CD4-positive, alpha-beta T cell treated with Interferon gamma for 1 hour (primary cell): ENCODE data around the gene EME2.
A peak's percentile ranks its signal among the peaks of the same experiment; 100 is the strongest.
"Not testable (repeated sequence)": the region's sequence is repeated elsewhere in the genome, so short reads cannot be mapped to it uniquely, and the experiment has no call there.

Source experiments
- DNase-seq: peaks from one replicate; pipeline ENCODE4 v3.0.0-alpha.2; 2020

Gene EME2, protein sequence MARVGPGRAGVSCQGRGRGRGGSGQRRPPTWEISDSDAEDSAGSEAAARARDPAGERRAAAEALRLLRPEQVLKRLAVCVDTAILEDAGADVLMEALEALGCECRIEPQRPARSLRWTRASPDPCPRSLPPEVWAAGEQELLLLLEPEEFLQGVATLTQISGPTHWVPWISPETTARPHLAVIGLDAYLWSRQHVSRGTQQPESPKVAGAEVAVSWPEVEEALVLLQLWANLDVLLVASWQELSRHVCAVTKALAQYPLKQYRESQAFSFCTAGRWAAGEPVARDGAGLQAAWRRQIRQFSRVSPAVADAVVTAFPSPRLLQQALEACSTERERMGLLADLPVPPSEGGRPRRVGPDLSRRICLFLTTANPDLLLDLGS

DNA sequence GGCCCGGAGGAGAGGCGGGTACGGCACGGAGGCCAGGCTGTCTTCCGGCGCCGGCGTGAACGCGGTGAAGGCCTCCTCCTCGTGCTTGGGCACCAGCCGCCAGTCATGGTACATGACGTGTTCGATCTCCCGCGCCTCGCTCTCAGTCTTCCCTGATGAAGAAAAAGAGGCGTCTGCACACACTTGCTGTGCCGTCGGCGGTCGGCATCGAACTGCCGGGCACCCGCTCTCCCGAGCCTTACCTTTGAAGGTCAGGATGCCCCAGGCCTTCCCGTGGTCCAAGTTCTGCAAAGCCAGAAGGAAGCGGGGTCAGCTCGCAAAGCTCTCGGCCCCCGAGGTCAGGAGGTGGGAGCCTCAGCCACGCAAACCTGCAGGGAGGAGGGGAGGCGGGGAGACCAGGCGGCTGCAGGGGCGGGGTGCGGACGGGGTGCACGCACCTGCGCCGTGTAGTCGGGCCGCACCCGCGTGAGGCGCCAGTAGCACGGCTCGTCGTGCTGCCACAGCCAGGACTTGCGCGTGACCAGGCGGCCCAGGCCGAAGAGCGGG is at the start of gene EME2:
Gene EME2, plus strand, starts transcription at position 449 of the 546 bp plus-strand sequence. CDS start 418 bp downstream, outside the sequence.
- no peak for DNase-seq

DNA sequence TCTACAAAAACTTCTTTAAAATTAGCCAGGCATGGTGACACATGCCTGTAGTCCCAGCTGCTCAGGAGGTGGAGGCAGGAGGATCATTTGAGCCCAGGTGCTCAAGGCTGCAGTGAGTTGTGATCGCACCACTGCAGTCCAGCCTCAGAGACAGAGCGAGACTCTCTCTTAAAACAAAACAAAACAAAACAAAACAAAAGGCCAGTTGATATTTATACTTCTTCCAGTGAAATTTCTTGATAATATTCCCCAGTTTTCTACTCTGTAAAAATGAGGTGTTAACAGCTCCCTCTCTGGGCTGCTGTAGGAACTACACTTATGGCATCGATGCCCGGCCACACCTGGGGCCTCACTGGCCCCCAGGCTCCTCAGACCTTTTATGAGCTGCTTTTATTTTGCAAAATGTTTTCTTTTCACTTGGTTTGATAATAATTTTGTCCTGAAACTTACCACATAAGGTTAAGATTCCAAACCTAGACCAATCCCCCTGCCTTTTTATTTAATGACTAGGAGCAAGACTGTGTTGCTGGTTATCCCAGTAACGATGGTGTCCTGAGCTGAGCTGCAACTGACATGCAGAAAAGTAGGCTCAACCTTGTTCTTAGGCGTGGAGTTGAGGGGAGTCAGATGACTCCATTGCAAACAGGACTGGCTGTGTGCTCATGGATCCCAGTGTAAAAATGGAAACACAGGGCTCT is 49.0 kb upstream of the EME2 start:
- peak; percentile 17 for DNase-seq

DNA sequence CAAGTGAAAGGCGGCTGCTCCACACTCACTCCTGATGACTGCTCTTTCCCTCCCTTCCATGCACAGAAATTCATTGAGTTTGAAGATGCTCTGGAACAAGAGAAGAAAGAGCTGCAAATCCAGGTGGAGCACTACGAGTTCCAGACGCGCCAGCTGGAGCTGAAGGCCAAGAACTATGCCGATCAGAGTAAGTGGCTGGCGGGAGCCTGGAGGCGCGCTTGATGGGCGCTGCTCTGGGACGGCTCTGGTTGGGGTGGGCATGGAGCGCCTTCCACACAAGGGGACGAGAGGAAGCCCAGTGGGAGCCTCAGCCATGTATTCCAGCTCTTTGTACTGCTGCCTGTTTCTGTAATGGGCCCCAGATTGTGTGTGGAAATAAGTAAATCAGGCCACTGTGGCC is 48.1 kb upstream of the EME2 start:
- DNase-seq: no peak

DNA sequence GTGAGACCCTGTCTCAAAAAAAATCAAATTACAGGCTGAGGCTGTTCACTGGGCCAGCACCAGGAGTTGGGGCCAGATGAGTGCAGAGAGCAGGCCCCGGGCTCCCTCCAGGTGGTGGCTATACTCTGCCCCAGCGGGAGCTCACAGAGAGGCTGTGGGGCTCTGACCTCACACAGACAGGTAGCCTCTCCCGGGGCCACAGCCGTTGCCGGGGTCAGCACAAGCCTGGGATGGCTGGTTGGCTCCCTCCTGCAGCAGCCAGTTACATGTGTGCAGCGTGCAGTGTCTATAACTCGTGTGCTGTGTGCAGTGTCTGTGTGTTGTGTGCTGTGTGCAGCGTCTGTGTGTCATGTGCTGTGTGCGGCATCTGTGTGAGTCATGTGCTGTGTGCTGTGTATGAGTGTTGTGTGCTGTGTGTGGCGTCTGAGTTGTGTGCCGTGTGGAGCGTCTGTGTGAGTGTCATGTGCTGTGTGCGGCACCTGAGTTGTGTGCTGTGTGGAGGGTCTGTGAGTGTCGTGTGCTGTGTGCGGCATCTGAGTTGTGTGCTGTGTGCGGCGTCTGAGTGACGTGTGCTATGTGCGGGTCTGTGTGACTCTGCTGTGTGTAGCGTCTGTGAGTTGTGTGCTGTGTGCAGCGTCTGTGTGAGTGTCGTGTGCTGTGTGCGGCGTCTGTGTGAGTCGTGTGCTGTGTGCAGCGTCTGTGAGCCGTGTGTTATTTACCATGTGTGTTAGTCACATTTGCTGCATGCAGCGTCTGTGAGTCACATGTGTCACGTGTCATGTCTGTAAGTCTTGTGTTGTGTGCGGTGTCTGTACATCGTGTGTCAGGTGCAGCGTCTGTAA is 45.7 kb upstream of the EME2 start:
- DNase-seq: no peak

DNA sequence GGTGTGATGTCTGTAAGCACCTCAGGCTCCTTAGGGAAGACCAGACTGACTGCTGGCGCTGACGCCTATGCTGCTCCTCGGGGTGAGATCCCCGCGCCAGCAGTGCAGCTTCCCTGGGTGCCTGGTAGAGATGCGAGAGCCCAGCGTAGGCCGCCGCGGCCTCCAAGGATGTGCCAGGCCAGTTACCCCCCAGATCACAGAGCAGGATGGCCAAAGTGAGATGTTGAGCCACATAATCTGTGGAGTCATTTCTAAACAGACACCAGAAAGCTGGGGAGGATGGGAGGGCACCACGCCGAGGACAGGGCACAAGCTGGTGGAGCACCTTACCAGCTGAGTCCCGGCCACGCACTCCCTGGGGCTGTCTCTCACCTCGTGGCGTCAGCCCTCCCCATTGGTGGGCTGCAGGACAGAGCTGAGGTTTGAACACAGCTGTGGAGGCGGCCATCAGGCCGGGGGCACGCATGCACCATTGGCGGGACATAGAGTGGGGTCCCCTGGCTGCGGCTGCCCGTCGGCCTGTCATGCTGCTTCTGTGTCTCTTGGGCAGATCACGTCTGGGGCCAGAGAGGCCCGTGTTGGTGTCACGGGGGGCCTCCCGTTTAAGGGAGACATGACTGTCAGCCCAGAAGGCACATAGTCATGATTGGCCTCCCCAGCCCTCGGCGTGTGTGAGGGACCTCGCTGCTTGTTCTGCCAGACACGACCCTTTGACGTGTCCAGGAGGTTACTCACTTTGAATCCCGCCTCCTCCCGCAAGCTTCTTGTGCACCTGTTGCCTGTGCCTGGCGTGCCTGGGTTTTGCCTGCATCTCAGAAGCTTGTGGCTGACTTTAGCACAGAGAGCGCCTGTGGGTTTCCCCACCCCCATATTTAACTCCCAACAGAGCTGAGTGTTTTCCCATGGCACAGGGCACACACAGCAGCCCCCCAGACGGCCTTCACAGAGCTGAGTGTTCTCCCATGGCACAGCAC is 44.7 kb upstream of the EME2 start:
- DNase-seq: no peak

DNA sequence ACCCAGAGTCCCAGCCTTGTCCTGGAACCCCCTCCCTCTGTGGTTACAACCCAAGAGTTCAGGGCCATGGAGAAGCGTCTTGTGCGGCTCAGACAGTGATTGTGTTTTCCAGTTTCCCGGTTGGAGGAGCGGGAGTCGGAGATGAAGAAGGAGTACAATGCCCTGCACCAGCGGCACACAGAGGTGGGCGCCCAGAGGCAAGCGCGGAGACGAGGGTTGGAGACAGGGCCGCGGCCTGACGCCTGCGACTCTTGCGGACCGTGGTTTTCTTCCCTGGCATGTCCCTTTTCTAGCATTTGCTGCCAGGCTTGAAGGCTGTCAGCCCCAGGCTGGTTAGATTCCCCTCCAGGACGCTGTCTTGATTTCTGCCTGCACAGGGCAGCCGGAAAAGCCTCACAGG is 43.6 kb upstream of the EME2 start:
- no peak for DNase-seq

DNA sequence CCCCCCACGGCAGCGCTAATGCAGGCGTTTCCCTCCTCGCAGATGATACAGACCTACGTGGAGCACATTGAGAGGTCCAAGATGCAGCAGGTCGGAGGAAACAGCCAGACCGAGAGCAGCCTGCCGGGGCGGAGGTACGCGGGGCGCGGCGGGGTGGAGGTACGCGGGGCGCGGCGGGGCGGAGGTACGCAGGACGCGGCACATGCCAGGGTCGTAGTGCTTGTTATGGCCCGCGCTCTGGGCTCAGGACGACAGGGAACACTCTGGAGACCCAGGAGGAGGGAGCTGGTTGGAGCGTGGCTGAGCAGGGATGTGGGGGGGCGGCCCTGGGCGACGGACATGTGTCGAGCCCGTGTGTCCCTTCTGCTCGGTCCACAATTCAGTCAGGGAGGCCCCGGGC is 43.2 kb upstream of the EME2 start:
- no peak for DNase-seq

DNA sequence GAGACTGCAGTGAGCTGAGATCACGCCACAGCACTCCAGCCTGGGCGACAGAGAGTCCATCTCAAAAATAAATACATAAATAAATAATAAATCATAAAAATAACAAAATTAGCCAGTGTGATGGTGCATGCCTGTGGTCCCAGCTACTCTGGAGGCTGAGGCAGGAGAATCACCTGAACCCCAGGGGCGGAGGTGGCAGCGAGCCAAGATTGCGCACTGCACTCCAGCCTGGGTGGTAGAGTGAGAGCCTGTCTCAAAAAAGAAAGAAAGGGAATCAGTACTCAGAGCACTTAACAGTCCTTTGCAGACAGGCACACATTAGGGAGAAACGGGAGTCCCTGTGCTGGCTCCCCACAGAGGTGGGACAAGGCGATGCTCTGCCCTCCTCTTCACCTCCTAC is 41.5 kb upstream of the EME2 start:
- DNase-seq: no peak

DNA sequence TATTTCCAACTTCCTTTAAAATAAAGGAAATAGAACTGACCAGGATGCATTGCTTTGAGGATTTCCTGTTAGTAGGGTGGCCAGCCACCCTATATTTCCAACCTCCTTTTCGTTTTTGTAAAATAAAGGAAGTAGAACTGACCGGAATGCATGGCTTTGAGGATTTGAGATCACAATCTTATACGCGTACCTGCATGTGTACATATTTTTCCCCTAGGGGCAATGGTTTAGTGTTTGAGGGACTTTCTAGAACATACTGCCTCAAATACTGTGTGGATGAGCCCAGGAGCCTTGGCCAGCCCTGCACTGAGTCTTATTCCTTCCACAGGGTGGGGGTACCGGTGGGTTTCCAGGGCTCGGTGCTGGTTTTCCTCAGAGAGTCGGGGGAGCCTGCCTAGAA is 41.0 kb upstream of the EME2 start:
- DNase-seq: no peak

DNA sequence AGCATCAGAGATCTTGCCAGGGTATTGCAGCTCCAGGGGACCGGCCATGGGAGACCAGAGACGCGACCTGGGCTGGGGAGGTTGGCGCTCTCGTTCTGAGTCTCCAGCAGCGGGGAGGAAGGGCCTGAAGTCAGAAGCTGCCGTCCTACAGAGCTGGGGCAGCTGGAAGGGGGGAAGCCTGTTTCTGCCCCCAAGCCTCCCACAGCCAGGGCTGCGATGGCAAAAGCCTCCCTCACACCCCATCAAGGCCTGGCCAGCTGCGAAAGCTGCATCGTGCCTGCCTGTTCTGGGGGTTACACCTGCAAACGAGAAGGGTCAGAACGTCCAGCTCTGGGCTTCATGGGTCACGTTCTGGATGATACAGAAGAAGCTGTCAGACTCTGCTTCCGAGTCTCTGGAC is 40.5 kb upstream of the EME2 start:
- no peak for DNase-seq

DNA sequence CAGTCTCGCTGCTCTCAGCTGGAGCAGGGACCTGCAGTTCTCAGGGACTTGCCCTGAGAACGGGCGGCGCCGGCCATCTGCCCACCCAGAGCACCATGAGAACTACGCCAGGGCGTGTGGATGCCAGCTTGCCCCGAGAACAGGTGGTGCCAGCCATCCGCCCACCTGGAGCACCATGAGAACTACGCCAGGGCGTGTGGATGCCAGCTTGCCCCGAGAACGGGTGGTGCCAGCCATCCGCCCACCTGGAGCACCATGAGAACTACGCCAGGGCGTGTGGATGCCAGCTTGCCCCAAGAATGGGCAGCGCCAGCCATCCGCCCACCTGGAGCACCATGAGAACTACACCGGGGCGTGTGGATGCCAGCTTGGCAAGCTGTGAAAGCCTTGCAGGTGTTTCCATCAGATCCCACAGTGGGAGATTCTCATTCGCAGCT is 40.0 kb upstream of the EME2 start:
- DNase-seq: not testable (repeated sequence)

DNA sequence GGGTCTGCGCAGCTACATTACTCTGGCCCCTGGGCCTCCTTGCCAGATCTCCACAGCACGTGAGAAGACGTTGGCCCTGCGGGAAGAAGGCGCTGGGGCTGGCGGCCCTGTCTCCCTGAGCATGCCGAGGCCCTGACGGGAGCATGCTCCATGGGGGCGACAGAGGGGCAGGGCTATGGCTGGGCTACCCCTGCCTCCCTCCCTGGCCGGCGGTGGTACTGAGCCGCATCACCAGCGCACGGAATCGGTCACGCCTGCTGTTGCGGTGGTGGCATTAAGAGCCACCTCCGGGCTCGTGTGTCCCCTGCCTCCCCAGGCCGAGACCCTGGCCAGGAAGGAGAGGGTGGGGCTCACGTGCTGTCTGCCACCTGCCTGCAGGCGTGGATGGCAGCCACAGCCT is 38.5 kb upstream of the EME2 start:
- no peak for DNase-seq

DNA sequence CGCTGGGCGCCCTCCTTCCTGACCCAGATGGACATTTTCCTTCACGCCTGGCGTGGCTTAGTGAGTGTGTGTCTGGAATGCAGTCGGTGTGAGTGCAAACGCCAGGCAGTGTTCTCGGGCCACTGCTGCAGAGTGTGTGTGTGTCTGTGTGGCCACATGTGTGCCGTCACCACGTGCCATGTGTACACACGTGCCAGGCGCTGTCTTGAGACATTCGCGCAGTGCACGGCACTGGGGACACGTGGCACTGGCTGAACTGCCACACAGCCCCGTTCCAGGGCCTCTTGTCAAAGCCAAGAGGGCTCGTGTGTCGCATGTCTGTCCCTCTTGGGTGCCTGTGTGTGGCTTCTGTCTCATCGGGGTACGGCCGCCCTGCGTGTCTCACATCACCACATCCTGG is 37.8 kb upstream of the EME2 start:
- no peak for DNase-seq

DNA sequence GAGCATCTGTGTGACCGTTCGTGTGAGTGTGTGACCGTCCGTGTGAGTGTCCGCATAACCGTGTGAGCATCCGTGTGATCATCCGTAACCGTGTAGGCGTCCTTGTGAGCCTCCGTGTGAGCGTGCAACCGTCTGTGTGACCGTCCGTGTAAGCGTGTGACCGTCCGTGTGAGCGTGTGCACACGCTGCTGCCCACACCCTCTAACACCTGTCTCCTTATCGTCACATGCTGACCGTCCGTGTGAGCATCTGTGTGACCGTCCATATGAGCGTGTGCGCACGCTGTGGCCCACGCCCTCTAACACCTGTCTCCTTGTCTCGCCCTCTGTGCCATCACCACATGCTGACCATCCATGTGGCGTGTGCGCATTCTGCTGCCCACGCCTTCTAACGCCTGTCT is 32.4 kb upstream of the EME2 start:
- DNase-seq: no peak

DNA sequence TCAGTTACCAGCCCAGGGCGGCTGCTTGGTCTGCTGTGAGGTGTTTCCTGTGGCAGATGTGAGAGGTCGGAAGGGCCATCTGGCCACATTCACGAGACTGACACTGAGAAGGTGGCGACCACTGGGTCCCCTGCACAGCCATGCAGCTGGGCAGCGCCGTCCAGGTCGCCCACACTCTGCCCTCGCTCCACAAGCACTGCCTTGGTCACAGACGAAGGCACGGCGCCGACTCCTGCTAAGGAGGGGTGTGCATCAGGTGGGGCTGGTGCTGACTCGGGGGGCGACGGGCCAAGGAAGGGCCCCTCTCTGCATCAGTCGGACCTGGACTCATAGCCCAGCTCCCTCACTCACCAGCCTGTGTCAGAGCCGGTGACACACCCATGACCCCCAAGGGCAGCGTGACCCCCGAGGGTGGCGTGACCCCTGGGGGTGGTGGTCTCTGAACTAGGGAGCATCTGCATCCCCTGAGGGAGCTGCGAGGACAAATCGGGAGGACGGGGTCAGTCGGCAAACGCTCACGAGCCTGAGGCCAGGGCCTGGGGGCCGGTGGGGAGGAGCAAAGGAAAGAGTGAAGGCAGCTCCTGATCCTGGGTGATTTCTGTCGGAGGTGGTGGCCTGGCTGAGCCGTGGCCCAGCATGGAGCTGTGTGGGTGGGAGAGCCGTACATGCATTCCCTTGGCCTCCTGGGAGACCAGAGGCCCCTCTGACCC is 31.7 kb upstream of the EME2 start:
- no peak for DNase-seq

DNA sequence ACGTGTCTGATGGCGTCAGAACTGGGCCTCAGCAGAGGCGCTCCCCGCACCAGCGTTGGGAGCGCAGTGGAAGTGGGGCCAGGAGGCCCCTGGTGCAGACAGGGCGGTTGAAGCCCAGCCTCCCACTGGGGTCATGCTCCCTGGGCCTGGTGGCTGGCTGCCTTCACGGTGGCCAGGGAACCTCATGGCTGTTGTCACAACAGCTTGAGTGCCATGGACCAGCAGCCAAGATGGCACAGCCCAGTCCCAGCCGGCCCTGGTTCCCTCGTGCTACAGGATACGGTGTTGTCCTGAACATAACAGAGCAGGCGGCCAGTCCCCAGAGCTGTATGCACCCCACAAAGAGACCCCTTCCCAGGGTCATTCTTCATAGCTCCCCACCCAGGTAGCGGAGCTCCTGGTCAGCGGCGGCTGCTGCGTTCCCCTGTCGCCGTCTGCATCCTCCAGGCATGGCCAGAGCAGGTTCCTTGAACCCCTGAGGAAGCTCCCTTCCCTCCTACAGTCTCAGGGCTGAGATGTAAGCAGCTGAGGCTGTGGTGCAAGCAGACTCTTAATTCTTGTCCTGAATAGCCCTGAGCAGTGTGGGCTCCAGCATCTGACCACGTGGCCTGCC is 31.0 kb upstream of the EME2 start:
- no peak for DNase-seq

DNA sequence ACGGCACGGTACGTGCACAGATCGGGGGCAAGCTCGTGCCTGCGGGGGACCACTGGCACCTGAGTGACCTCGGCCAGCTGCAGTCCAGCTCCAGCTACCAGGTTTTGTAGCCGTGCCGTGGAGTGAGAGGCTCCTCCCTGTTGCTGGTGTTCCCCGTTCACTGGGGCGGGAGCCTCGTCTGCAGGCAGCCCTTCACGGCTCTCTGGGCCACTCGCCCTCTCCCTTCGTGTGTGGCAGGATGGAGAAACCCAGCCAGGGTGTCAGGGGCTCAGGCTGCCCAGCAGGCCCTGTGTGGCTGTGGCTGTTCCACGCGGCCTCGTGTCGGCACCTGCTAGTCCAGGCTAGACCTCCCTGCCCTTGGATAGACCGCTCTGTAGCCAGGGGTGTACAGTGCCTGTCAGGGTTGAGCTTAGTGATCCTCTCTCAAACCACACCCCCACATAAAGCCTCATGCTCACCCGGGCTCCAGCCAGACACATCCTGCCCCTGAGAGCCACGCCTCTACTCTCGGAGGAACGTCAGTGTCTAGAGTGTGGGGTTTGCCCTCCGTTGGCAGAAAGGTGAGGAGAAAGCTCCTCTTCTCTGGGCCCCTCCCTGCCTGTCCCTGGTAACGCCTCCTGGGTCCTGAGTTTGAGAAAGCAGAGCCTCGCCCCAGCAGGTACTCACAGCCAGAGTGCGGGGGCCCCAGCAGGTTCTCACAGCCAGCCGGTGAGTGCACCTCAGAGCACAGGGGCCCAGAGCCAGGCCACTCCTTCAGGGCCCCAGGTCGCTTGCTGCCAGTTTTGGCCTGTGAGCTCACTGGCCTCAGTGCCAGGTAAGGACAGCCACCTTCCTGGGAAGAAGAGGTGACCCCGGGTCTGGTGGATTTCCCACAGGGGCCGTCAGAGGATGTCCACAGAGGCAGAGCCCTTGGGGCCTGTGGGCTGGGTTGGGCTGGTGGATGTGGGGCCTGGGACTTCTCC is 29.0 kb upstream of the EME2 start:
- no peak for DNase-seq

DNA sequence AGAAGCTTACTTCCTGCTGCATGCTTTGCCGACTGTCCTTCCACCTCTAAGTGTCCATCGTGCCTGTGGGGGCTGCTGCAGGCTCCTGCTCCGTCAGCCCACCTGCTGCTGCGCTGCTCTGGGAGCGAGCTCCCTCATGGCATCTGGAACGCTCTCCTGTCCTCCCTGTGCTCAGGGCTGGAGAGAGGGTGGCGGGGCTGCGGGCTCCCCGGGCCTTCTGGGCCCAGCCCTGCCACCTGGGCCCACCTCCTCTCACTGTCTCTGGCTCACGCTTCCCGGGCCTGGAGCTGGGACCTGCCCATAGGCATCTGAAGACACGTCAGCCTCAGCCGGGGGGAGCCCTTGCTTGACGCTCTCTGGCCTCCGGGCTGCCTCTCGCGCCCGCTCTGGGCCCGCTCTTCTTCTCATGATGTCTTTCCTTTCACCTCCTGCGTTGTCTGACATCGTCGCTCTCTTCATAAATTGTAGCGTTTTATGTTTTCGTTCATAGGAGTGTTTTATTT is 28.2 kb upstream of the EME2 start:
- no peak for DNase-seq

DNA sequence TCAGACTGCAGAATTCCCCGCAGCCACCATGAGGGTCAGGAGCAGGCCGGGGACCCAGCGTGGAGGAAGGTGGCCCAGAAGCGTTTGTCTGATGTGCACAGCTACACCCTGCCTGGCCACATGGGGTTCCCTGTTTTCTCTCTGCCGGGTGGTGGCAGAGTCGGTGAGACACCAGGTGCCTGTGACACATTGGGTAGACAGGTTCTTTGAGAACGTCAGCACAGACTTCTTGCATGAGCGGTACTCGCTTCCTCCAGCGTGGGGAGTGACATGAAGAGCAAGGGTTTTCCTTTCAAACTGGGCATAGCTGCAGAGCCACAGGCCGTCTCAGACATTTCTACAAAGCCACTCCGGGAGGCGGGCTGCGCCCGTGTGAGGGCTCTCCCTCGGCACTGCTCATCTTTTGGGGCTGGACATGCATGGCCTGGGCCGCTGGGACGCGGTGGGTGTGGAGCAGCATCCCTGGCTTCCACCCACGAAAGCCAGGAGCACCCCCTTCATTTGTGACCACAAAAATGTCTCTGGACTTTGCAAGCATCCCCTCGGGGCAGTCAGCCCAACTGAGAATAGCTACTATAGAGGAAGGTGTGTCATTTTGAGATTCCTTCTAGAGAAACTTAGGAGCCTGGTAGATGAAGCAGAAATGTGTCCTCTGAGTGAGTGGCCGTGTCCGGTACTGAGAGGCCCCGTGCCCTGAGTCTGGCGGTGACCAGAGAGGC is 27.3 kb upstream of the EME2 start:
- DNase-seq: no peak
